ENCODE data around the gene GPR84. TPM values are rescaled to one million over a fixed set of nuclear protein-coding genes. Genes with fewer than 3 reads are reported as not detected.

Gene GPR84
- total RNA-seq, 1 donor from 2014 or later = 0.22 TPM

DNA sequence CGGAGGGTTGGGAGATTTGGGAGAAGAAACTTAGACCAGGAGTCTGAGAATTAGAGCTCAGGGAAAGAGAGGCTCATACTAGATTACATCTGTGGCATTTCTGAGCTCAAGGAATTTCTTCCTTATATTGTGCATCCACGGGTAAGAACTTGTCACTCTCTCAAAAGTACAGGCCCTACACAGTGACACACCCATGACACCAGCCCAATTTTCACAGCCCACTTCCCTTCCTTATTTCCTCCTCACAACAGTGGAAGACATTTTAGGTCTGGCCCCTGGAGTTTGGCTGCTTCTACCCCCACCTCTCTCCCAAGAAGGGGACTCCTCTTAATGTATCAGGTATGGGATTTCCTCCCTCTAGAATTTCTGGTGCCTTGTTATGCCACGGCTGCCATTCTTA is 29.5 kb upstream of the GPR84 start:
- ATAC-seq (peak; percentile 12), DNase-seq (ENCODE audit: missing footprints) (no peak)
- intact Hi-C loops (cut with DNase I) = no loop called here

DNA sequence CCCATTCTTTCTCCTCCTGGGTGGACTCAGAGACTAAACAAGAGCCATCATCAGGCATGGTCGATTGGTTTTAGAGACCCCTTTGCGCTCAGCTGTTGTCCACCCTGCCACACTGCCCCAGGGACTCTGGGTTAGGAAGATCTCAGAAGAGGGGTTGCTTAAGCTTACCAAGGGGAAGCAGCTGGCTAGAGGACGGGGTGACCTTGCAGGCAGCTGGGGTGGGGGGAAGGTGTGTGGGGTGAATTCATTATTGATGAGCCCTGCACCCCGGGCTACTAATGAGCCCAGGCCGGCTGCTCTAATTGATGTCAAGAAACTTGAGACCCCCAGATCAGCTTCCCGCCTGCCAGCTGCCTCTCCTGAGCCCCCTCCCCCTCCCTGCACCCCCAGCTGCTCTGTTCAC is 28.9 kb upstream of the GPR84 start:
- no peak for ATAC-seq
- intact Hi-C loops (cut with DNase I) = no loop called here
- no peak for DNase-seq (ENCODE audit: missing footprints)

DNA sequence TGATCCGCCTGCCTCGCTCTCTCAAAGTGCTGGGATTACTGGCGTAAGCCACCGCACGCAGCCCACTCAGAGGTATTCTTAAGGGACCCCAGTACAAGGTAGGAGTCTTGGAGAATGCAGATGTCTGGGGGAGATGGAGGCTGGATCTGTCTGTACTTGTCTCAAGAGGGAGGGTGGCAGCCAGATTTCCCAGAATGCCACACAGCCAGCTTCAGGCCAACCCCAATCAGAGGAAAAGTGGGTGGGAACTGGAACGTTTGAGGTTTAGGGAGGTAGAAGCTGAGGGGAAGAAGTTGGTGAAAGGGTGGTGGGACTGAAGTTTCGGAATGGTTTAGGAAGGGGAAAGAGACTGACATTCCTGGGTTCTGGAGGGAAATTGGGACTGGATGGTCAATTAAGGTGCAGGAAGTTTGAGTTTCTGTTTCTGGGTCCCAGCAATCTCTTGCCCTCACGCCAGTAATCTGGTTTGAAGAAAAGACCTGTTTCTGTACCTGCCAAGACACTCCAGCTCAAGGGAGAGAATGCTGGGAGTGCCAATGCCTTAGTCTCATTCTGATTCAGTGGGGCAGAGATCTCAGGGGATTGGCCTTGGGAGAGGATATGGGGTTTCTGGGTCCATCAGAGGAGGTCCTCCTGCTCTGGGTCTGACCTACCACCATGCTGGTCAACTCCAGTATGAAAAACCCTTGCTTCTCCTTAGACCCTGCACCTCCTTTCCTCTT is 28.4 kb upstream of the GPR84 start:
- intact Hi-C loops (cut with DNase I) = no loop called here
- no peak for DNase-seq (ENCODE audit: missing footprints)
- ATAC-seq = no peak

DNA sequence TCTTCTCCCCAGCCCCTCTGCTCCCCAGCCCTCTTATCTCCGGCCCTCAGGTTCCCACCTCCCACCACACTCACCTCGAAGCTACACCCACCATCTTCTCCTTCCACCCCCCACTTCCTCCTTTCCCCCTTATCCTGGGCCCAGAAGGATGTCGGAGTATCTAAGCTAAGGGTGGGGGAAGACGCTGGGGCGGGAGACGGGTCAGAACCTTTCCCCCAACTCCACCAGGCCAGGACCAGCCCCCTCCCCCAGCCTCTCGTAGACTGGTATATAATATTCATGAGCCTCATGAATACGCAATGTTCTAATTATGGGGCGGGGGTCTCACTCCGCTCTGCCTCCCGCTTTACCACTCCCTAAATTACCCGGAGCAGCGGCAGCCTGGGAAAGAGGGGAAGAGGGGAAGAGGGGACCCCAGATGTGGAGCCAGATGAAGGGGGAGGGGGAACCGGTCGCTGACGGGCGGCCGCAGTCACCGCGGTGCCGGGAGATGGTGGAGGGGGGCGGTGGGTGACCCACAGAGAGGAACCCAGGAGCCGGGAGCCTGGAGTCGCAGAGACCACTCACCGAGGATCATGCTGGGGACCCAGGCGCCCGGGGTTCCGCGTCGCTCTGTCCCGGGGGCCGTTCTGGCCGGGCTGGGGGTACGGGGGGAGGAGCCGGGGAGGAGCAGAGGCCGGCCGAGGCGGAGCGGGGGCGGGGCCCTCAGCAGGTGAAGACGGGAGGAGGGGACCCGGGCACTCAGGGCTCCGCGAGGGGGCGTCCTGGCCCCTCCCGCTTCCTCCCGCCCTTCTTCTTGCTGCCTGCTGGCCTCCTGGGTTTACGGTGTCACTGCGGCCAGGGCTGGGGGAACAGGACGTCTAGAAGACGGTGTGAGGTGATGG is 26.6 kb upstream of the GPR84 start:
- DNase-seq (ENCODE audit: missing footprints) (no peak), ATAC-seq (peak; percentile 30)
- intact Hi-C loops (cut with DNase I) = no loop called here

DNA sequence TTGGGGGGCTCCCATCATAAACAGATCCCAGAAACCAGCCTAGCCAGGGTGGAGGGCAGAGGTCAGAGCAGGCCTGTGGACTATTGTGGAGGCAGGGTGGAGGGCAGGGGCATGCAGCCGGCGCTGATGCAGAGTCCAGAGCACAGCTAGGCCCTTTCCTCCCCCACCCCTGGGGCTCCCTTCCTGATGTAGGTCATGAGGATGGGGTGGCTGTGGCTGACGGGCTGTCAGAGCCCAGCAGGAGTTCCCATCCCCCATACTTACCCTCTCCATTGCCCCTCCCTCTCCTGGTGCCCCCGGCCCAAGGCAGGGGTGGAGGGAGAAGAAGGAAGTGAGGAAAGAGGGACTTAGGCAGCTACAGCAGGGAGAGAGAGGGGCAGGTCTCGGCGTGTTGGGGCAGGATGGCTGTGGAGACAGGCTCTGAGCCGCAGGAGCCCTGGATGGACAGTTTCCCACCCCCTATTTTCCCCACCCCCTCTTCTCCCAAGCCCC is 25.9 kb upstream of the GPR84 start:
- intact Hi-C loops (cut with DNase I) = no loop called here

DNA sequence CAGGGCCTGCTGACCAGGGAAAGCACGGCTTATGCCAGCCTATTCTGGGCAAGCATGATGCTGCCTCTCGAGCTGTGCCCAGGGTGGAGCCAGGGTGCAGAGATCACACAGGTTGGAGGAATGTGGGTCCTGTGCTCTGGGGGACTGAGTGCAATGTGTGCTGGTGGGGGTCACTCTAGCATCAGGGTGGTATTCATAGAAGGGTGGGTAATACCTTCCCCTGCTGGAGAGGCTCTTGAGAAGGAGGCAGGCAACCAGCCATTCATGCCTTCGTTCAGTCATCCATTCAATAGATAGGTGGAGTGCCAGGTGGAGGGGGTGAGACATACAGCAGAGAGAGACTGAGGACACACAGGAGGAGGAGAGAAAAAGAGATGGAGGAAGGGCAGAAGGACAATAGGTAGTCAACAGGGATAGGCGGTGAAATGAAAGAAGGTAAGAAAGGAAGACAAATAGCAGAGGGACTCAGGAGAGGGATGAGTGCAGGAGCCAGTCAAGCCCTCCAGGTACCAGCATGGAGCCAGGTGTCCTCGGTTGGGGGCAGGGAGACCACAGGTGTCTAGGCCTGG is 25.4 kb upstream of the GPR84 start:
- no peak for DNase-seq (ENCODE audit: missing footprints)
- ATAC-seq = no peak
- intact Hi-C loops (cut with DNase I) = no loop called here

More for the DNA sequence above, 25.9 kb upstream of the GPR84 start:
- DNase-seq (ENCODE audit: missing footprints) (no peak), ATAC-seq (no peak)

DNA sequence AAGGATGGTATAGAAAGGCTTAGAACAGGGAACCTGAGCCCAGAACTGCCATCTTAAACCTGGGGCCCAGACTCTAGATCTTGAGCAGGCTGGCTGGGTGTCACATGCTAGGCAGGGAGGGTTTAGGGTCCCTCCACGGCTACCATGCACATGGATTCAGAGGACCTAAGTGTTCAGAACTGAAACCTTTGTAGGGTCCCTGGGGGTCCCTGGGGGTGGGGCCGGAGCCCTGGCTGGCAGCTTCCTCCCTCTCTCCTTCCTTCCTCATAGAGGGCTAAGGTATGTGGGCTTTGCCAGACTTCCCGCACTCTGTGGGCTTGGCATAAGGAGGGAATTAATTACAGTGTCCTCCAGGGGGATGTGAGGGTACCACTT is 24.8 kb upstream of the GPR84 start:
- DNase-seq (ENCODE audit: missing footprints) (no peak), ATAC-seq (no peak)
- intact Hi-C loops (cut with DNase I) = no loop called here

DNA sequence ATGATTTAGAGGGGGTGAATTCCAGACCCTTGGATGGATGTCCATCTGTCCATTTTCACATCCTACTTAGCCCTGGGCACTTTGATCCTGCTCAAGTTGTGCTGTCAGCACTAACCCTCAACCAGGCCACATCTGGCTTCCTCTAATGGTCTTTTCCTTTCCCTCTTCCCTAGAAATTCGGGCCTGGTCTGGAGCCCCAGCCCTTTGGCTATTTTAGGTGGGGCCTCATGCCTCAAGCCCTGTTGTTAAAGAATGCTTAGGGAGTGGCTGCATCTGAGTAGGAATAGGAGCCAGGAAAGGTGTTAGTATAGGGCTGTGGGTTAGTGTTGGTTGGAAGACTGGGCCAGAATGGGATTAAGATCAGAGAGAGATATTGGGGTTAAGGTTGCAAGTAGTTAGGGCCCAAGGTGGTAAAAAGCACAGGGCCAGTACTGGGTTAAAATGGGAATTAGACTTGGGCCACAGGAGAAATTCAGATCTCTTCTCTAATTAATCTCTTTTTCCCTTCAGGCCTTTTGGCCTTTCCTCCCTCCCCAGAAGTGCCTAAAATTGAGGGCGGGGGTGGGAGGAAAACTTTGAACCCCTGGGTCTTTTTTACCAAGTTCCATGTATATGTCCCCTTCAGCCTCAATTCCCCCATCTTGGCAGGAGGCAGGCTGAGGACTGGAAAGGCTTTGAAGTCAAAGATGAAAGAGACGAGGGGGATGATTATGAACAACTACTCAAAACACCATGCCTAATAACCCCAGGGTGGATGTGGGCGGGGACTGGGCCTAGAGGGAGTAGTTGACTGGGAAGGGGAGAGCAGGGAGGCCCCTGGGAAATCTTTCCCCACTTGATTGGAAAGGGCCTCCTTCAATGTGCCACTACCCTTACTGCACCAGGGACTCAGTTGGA is 24.2 kb upstream of the GPR84 start:
- ATAC-seq = no peak
- intact Hi-C loops (cut with DNase I) = no loop called here
- no peak for DNase-seq (ENCODE audit: missing footprints)

DNA sequence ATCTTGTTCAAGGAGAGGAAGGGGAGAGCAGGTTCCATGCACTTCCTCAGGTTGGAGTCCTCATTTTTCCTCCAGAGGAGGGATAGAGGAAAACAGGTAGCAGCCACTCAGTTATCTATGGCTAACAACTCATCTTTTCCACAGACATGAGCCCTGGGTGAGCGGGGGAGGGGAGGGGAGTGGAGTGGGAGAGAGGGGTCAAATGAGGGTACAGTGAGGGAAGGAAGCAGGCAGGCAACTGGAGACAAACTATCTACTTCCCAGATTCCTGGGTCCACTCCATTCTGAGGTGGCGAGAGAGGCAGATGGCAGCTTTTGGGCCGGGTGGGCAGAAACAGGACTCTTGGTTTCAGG is 22.8 kb upstream of the GPR84 start:
- DNase-seq (ENCODE audit: missing footprints) = no peak
- intact Hi-C loops (cut with DNase I) = no loop called here
- no peak for ATAC-seq

DNA sequence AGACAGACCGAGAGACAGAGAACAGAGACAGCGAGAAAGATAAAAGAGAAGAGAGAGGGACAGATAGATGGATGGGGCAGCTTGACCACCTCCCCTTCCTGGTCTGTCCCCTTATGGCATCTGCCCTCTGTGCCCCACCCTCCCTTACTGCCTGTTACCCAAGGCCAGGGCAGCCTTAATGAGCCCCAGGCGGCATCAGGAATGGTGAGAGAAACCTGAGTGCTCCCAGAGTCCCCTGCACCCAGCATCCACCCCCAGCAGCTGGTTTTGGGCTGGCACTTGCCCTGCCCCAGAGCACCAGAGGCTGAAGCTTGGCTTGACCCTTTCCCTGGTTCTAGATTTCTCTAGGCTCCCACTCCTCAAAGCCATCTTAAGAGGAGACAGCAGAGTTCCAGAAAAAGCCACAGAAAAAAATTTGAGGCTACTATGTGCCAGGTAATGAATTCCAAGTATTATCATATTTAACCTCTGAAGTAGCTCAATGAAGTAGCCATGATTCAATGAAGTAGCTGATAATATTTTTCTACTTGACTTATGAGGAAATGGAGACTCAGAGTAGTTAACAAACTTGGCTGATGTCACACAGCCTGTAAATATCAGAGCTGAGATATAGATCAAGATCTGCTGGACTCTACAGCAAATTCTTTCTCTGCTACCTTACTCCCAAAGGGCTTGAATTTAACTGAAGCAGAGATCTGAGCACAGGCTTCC is 22.3 kb upstream of the GPR84 start:
- ATAC-seq = no peak
- no peak for DNase-seq (ENCODE audit: missing footprints)
- intact Hi-C loops (cut with DNase I) = no loop called here

DNA sequence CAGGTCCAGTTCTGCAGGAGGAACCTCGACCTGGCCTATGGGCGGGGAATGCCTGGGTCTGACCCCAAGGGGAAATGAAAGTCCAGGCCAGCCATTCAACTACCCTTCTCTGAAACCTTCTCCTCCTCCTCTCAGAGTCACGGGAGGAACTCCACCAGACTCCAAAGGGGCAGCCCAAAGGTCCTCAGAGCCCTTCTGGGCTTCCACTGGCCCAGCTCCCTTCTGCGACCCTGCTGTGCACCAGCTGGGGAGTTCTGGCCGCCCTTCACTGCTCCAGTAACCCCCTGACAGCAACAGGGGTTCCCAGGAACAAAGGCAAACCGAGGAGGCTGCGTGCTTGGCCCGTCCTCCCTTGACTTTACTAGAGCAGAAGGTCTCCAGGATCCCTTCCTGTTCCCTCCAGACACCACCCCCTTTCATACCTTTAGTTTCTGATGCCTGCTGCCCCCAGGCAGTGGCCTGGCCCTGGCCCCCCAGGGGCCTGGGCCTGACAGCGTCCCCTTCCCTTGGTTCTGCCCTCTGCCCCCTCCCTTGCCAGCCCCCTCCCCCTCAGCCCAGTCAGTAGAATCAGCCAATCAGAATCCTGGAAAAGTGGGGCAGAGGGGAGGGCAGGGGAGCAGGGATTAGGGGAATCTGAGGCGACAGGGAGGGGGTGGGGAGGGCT is 21.1 kb upstream of the GPR84 start:
- ATAC-seq = peak; percentile 27
- no peak for DNase-seq (ENCODE audit: missing footprints)
- intact Hi-C loops (cut with DNase I) = no loop called here

DNA sequence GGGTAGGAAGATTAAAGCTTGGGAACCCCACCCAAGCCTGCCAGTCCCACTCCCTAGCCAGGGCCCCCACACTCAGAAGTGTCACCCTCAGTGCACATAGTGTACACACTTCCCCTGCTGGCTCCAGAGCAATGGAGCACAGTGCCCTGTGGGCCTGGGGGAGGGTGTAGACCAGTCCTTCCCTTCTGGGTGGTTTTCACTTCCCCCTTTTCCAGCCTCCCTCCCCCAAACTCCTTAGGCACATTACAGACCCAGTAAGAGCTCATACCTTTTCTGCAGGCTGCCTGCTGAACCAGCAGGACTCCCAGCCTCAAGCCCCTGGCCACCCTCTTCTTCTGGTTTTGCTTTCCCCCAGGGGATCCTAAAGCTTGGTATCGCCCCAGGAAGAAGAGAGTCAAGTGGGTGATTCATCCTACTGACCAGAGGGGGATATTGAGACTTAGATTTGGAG is 20.3 kb upstream of the GPR84 start, which contains the start of gene ZNF385A:
Gene ZNF385A, minus strand, starts transcription at position 143 of the 451 bp plus-strand sequence. CDS start 219 bp downstream, outside the sequence.
- intact Hi-C loops (cut with DNase I) = no loop called here
- ATAC-seq (peak; percentile 50), DNase-seq (ENCODE audit: missing footprints) (peak; percentile 78)

DNA sequence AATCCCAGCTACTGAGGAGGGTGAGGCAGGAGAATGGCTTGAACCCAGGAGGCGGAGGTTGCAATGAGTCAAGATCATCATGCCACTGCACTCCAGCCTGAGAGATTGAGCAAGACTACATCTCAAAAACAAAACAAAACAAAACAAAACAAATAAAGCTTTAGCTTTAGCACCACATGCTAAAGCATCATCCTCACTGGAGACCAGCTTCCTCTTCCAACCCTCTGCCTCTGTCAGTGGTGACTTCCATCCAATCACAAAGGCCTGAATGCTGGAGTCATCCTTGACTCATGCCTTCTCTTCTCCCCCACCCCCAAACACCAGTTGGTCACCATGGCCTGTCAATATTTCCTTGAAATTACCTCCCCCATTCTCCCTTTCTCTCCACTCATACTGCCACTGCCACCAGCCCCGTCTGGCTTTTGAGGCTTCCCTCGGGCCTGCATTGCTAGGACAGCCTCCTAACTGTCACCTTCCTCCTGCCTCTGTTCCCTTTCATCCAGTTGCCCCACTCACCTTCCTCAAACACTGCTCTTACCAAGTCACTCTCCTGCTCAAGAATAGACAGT is 18.8 kb upstream of the GPR84 start:
- DNase-seq (ENCODE audit: missing footprints) (peak; percentile 62), ATAC-seq (no peak)
- intact Hi-C loops (cut with DNase I) = no loop called here

DNA sequence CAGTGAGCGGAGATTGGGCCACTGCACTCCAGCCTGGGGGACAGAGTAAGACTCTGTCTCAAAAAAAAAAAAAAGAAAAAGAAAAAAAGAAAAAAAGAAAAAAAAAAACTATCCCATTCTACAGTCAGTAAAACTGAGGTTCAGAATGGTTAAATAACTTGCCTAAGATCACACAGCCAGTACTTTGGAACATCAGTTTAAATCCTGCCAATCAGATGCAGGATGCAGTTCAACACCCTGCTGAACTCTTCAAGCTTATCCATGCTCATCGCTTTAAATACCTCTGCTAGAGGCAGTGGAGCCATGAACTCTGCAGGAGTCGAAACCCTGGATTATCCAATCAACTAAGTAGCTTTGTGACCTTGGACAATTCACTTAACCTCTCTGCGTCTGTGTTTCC is 16.9 kb upstream of the GPR84 start:
- no peak for ATAC-seq
- intact Hi-C loops (cut with DNase I) = no loop called here
- DNase-seq (ENCODE audit: missing footprints) = no peak

DNA sequence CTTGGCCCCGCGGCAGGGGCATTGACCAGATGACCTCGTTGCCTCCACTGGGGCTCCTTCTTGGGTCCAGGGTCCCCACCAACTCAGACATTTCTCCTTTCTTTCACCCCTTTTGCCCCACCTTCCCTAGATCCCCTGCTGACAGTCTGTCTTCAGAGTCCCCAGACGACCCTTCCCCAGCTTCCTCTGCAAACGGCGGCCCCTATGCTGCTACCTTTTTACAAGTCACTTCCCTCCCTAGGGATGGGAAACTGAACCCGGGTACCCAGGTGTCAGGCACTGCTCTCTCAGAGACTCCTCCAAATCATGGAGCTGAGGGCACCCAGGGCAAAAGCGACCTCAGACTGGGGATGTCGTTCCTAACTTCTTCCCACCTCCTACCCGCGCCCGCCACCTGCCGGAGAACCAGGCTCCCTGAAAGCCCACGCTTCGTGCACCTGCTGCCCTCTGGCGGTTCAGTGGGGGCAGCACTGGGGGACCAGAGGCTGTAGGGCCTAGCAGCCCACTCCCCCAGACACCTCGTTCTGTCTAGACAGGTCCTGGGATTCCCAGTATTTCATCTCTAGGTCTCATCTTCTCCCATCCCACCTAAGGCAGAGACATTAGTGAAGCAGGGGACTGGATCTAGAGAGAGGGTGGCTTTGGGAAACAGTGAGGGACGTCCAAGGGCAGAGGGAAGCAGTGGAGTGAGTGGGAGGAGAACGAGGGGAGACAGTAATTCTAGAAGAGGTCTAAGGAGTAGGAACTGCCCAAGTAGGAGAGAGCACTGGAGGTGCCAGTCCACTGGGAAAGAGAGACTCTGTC is 15.3 kb upstream of the GPR84 start:
- peak; percentile 95 for DNase-seq (ENCODE audit: missing footprints)
- intact Hi-C loops (cut with DNase I) = loop anchor here (1.0 kb wide), 1 partner anchor 11 kb away; no protein-coding TSS in a partner anchor
- ATAC-seq = peak; percentile 83

DNA sequence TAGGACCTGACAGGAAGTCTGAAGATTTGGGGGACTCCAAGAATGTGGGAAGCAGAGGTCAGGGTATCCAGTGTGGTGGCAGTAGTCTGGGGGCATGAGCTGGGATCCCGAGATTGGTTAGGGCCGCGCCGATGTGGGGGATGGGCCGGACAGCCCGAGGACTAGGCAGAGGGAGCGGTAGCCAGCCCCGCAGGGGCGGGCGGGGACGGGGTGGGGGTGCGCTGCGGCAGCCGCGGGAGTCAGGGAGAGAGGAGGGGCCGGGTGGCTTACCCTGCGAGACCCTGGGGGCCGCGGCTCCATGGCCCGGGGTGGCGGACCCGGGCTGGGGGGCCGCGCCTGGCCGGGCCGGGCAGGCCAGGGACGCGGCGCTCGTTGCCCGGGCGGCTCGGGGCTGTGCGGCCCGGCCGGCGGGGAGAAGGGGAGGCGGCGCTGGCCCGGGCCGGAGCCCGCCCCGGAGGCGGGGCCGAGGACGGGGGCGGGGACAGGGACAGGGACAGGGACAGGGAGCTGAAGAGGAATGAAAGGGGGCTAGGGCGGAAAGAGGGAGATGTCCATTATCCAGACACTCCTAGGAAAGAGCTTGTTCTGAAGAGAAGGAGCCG is 14.6 kb upstream of the GPR84 start:
- intact Hi-C loops (cut with DNase I) = loop anchor here (1.0 kb wide), 1 partner anchor 11 kb away; no protein-coding TSS in a partner anchor

More for the DNA sequence above, 14.6 kb upstream of the GPR84 start:
- DNase-seq (ENCODE audit: missing footprints) (no peak), ATAC-seq (peak; percentile 88)
